Measurements from ENCODE around the gene KPTN.

KPTN gene

DNA sequence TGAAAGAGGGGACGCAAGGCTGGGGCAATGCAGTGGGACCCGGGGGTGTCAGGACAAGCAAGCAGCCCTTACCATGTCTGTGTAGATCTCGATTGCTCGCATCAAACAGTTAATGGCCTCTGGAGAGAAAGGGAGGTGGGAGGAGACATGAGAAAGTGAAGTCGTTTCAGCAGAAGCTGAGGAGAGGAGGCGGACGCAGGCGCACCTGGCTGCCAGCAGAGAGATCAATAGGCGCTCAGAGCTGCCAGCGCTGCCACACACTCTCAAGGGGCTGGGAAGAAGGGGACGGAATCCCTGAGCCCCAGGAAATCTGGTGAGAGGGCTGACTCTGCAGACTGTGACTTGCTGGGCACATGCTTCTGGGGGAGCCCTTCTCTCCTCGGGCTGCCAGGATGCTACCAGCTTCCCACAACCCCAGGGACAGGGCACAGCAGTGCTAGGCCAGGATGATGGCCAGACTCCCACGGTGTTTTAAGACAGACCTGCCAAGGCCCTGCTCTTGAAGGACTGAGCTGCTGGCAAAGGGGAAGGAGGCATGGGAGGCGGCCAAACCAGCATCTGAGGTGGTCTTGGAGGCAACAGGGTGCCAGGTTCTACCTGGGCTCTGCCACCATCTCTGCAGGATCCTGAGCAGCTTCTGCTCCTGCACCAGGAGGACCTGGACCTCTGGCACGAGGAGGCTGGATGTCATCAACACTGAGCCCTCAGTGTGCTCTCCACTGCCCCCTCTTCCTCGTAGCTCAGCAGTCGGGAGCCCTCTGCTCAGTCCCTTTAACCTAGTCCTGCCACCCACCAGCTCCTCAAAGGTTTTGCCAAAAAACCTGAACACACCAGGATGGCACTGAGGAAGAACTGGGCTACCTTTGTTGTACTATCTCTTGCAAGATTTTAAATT lies 11.7 kb upstream of the KPTN start:
- no peaks in the 10 kb centered on the region for H3K4me1 ChIP-seq (ENCODE audit: low read length)
- no peak overlapping the region for H2AFZ ChIP-seq (ENCODE audit: low read depth, low read length)
- H3K79me2 ChIP-seq (ENCODE audit: low read length) = no peaks in the 10 kb centered on the region
- H3K9ac ChIP-seq (ENCODE audit: low read length) = no peak overlapping the region
- no peaks in the 10 kb centered on the region for H3K9me3 ChIP-seq (ENCODE audit: insufficient read depth, low read length)
- H3K4me2 ChIP-seq (ENCODE audit: low read length) = no peak overlapping the region
- H3K4me3 ChIP-seq (ENCODE audit: low read length) = no peak overlapping the region
- H4K20me1 ChIP-seq (ENCODE audit: insufficient read depth, low read length) = peaks cover 11% of the 10 kb centered on the region
- no peak overlapping the region for H3K27ac ChIP-seq (ENCODE audit: low read length)
- TF ChIP-seq, protein P1, sequence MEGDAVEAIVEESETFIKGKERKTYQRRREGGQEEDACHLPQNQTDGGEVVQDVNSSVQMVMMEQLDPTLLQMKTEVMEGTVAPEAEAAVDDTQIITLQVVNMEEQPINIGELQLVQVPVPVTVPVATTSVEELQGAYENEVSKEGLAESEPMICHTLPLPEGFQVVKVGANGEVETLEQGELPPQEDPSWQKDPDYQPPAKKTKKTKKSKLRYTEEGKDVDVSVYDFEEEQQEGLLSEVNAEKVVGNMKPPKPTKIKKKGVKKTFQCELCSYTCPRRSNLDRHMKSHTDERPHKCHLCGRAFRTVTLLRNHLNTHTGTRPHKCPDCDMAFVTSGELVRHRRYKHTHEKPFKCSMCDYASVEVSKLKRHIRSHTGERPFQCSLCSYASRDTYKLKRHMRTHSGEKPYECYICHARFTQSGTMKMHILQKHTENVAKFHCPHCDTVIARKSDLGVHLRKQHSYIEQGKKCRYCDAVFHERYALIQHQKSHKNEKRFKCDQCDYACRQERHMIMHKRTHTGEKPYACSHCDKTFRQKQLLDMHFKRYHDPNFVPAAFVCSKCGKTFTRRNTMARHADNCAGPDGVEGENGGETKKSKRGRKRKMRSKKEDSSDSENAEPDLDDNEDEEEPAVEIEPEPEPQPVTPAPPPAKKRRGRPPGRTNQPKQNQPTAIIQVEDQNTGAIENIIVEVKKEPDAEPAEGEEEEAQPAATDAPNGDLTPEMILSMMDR (IDR thresholded peaks at IDR 0.05; ENCODE audit: low read depth, low read length) = no peak
- TF ChIP-seq EZH2phosphoT487 (IDR thresholded peaks at IDR 0.05; ENCODE audit: low read depth) = no peak
- H3K27me3 ChIP-seq (ENCODE audit: low read depth, low read length) = no peaks in the 10 kb centered on the region
- H3K36me3 ChIP-seq (replicated peaks; ENCODE audit: low read depth, low read length) = peaks cover 3% of the 10 kb centered on the region

- H3K27me3 ChIP-seq (ENCODE audit: low read depth, low read length) = no peaks in the 10 kb centered on the region
- H3K9me3 ChIP-seq (ENCODE audit: insufficient read depth, low read length) = no peaks in the 10 kb centered on the region
- no peak overlapping the region for H3K9ac ChIP-seq (ENCODE audit: low read length)
- no peak overlapping the region for H3K4me3 ChIP-seq (ENCODE audit: low read length)
- H2AFZ ChIP-seq (ENCODE audit: low read depth, low read length) = no peak overlapping the region
- H3K4me1 ChIP-seq (ENCODE audit: low read length) = no peaks in the 10 kb centered on the region
- no peak overlapping the region for H3K4me2 ChIP-seq (ENCODE audit: low read length)
- no peak overlapping the region for H3K27ac ChIP-seq (ENCODE audit: low read length)
- H3K79me2 ChIP-seq (ENCODE audit: low read length) = no peaks in the 10 kb centered on the region
- no peak for TF ChIP-seq EZH2phosphoT487 (IDR thresholded peaks at IDR 0.05; ENCODE audit: low read depth)
- TF ChIP-seq, protein P1 (IDR thresholded peaks at IDR 0.05; ENCODE audit: low read depth, low read length) = no peak
- H3K36me3 ChIP-seq (replicated peaks; ENCODE audit: low read depth, low read length) = peaks cover 5% of the 10 kb centered on the region
- peaks cover 4% of the 10 kb centered on the region; the same call in 1 of the 2 replicates for H4K20me1 ChIP-seq (ENCODE audit: insufficient read depth, low read length)
Measured at GRCh38 chr19:47494729-47495128, 10.7 kb upstream of the KPTN start.

- H3K36me3 ChIP-seq (replicated peaks; ENCODE audit: low read depth, low read length) = peaks cover 2% of the 10 kb centered on the region
- H3K4me2 ChIP-seq (ENCODE audit: low read length) = no peak overlapping the region
- H4K20me1 ChIP-seq (ENCODE audit: insufficient read depth, low read length) = peaks cover 4% of the 10 kb centered on the region; the same call in 1 of the 2 replicates
- TF ChIP-seq, protein P1 (IDR thresholded peaks at IDR 0.05; ENCODE audit: low read depth, low read length) = no peak
- no peak for TF ChIP-seq EZH2phosphoT487 (IDR thresholded peaks at IDR 0.05; ENCODE audit: low read depth)
- no peak overlapping the region for H3K4me3 ChIP-seq (ENCODE audit: low read length)
- no peak overlapping the region for H2AFZ ChIP-seq (ENCODE audit: low read depth, low read length)
- no peaks in the 10 kb centered on the region for H3K4me1 ChIP-seq (ENCODE audit: low read length)
- no peaks in the 10 kb centered on the region for H3K27me3 ChIP-seq (ENCODE audit: low read depth, low read length)
- H3K79me2 ChIP-seq (ENCODE audit: low read length) = no peaks in the 10 kb centered on the region
- H3K27ac ChIP-seq (ENCODE audit: low read length) = no peak overlapping the region
- no peak overlapping the region for H3K9ac ChIP-seq (ENCODE audit: low read length)
- H3K9me3 ChIP-seq (ENCODE audit: insufficient read depth, low read length) = no peaks in the 10 kb centered on the region
Measured at GRCh38 chr19:47494211-47494547, 10.2 kb upstream of the KPTN start.

- Histone ChIP-seq H3K27ac (ENCODE audit: low read length) (no peak overlapping the region), H3K27me3 (ENCODE audit: low read depth, low read length) (no peaks in the 10 kb centered on the region), H3K9ac (ENCODE audit: low read length) (no peak overlapping the region), H3K4me3 (ENCODE audit: low read length) (no peak overlapping the region), H3K79me2 (ENCODE audit: low read length) (no peaks in the 10 kb centered on the region), H3K9me3 (ENCODE audit: insufficient read depth, low read length) (no peaks in the 10 kb centered on the region), H2AFZ (ENCODE audit: low read depth, low read length) (no peak overlapping the region), H3K36me3 (replicated peaks; ENCODE audit: low read depth, low read length) (peaks cover 2% of the 10 kb centered on the region), H3K4me1 (ENCODE audit: low read length) (no peaks in the 10 kb centered on the region), H4K20me1 (ENCODE audit: insufficient read depth, low read length) (peaks cover 4% of the 10 kb centered on the region; the same call in 1 of the 2 replicates), H3K4me2 (ENCODE audit: low read length) (no peak overlapping the region)
- no peak for TF ChIP-seq EZH2phosphoT487 (IDR thresholded peaks at IDR 0.05; ENCODE audit: low read depth)
- TF ChIP-seq, protein P1 (IDR thresholded peaks at IDR 0.05; ENCODE audit: low read depth, low read length) = no peak
Measured at GRCh38 chr19:47493378-47494210, 9.6 kb upstream of the KPTN start.
